HG03060 (cell line): ENCODE measurements around the gene PDZRN4.
"Not testable (repeated sequence)": the region's sequence is repeated elsewhere in the genome, so short reads cannot be mapped to it uniquely, and the experiment has no call there.

Experiments used
- ATAC-seq: cut with Tn5 transposase; IDR thresholded peaks from one replicate; pipeline ENCODE4 v1.9.1; 2021; ENCODE audit warnings: low read depth, moderate number of reproducible peaks; ENCODE audit not compliant: unreplicated experiment

PDZRN4 gene

DNA sequence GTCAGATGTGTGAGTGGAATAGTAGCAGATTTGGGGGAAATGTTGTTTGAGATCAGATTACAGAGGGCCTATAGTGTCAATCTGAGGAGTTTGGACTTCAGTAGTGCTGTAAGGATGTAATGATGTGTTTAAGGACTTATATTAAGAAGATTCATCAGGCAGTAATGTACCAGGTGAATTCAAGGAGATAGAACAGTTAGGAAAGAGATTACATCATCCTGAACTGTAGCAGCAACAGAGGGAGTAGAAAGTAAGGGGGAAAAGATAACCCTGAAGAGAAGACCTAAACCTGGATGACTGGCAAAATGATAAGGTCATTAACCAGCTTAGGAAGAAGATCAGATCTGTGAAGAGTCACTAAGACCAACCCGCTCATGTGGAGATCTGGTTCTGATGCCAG, 349.4 kb downstream of the PDZRN4 start:
- no peak for ATAC-seq

DNA sequence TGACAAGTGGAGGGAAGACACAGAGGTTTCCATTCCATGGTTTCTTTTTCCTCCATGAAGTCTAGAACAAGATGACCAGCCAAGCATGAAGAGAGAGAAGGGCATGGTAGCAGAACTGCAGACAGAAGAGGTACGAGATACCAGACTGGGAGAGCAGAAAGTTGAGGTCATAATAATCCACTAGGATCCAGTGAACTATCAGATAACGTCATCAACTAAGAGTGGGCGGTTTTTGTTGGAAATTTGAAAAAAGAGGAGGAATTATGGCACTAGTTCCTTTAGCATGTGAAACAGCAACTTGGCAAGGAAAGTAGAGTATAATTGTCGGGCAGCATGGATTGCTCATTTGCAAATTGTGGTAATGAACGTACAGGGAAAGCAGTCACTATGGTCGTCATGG, 357.6 kb downstream of the PDZRN4 start:
- ATAC-seq = no peak

DNA sequence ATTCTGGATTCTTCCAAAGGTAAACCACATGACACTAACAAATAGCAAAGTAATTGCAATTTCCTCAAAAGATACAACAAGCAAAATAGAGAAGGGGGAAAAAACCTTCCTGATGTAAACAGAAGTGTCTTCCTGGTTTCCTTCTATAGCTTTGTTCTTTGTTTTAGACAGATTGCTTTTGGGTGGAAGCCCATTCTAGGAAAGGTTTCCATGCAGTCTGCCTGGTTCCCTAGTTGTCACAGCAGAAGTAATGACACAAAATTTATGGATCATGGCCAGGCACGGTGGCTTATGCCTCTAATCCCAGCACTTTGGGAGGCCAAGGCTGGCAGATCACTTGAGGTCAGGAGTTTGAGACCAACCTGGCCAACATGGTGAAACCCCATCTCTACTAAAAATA, 359.0 kb downstream of the PDZRN4 start:
- not testable (repeated sequence) for ATAC-seq

DNA sequence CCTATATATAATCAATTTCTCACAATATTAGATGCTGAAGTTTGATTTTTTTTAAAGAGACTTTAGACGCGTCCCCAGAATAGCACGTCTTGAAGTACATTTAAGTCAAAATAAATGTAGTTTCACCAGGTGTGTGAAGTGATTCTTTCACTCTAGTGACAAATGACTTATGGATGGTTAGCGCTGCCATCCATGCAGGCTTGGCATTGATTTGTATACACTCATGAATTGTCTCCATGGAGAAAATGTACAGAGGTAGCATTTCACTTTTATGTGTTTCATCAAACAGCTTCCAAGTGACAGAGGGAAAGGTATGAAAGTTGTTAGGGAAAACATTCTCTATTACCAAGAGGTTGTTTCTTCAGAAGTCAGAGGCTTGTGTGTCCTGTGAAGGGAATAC, 360.8 kb downstream of the PDZRN4 start:
- ATAC-seq = no peak

DNA sequence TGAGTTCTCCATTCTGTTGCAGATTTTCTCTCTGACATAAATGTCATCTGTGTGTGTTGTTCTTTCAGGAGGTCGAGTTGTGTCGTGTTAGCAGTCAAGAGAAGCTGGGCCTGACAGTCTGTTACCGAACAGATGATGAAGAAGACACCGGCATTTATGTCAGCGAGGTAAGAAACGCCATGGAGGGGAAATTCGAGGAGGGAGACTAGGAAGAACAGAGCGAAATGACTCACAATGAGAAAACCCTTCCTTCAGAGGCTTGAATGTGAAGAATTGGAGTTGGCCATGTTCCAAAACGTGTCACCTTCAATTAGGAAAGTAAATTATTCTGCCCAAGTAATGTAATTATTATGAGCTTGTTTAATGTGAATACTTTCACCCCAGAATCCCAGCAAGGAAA, 364.5 kb downstream of the PDZRN4 start:
- ATAC-seq = no peak

DNA sequence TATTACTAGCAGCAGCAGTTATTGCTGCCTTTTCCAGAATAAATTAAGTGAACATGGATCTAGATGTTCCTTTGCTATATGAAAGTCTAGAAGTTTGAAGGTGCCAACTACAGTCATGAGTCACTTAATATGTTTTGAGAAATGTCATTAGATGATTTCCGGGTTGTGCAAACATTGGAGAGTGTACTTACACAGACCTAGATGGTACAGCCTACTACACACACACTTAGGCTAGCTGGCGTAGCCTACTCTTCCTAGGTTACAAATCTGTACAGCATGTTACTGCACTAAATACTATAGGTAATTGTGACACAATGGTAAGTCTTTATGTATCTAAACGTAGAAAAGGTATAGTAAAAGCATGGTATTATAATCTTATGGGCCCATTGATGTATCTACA, 368.1 kb downstream of the PDZRN4 start:
- ATAC-seq = no peak

DNA sequence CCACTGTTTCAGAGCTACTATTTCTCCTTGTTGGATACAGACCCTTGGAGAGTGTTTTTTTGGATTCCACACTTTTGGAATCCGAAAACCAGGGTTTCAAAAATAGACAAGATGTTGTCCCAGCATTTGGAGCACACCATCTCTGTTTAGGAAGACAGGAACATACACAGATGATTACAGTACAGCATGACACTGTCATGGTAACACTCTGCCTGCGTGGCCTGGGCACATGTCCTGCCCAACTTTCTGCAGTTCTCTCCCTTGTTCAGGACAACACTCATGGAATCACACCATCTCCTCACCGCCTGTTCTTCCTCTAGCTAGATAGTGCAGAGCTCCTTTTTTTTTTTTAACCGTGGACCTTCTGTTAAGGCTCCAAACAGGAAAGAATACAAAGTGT, 369.2 kb downstream of the PDZRN4 start:
- no peak for ATAC-seq

DNA sequence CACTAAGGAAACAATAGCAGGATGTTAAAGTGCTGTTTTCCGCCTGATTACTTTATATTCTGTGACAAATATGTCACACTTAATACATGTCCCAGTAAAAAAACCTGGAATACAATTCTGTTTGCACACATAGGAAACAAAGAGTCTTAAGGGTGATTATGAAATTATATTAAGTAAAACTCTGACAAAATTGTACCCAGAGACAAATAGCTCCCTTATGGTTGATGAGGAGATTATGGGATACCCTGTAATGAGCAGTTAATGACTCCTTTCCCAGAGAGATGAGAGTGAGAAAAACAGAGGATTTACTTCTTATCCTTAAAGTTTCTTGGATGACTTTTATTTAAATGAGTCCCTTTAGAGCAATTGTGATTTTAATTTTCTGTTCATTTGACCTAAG, 370.6 kb downstream of the PDZRN4 start:
- no peak for ATAC-seq

DNA sequence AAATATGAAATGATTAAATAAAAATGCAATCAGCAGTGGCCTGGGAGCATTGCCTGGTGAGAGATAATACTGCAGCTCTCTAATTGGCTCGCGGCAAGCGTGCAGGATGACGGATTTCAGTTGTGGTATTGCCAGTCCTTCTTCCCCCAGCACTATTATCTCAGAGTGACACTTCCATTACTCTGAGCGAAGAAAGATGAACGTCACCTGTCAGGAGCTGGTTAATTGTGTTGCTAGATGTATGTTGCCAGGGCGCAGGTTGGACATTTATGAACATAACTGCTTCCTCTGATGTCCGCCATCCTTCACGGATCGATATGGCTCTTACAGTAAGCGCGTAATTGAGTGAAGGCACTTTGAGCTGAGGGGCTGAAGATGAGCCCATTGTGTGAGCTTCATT, 374.9 kb downstream of the PDZRN4 start:
- ATAC-seq = no peak

DNA sequence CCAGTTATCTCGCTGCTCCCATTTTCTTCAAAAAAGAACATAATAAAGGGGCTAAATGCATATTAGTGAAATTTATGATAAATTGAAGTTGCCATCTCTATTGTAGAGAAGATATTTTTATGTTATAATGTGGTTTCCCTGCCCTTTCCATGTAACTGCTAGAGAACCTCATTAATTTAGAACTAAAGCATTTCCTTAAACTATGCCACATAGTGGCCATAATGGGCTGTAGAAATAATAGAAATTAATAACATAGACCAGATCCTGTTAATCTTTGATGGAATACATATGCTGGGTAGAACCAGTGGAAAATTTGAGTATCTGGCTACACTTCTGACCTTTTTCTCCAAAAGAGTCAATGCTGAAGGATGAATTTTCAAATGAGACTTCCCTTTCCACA, 376.7 kb downstream of the PDZRN4 start:
- ATAC-seq = no peak

DNA sequence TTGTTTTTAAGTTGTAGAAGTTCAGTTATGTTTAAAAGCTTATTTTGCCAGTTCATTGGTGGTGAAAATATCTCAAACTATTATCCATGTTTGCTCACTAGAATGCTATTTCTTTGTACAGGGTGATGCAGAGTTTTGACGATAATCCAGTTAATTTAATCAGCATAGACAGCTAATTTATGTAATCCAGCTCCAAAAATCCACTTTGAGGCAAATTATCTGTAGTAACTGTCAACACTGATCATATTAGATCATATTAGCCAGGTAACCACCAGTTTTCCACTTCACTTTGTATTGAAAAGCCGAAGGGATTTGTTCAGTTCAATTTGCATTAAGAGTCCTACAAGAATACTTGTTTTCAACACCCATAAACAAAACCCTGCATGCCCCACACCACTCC, 378.6 kb downstream of the PDZRN4 start:
- no peak for ATAC-seq

DNA sequence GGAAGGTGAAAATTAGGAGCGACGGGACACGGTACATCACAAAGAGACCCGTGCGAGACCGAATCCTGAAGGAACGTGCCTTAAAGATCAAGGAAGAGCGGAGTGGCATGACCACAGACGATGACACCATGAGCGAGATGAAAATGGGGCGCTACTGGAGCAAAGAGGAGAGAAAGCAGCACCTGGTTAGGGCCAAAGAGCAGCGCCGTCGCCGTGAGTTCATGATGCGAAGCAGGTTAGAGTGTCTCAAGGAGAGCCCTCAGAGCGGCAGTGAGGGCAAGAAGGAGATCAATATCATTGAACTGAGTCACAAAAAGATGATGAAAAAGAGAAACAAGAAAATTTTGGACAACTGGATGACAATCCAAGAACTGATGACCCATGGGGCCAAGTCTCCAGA, 385.3 kb downstream of the PDZRN4 start:
- ATAC-seq = no peak

DNA sequence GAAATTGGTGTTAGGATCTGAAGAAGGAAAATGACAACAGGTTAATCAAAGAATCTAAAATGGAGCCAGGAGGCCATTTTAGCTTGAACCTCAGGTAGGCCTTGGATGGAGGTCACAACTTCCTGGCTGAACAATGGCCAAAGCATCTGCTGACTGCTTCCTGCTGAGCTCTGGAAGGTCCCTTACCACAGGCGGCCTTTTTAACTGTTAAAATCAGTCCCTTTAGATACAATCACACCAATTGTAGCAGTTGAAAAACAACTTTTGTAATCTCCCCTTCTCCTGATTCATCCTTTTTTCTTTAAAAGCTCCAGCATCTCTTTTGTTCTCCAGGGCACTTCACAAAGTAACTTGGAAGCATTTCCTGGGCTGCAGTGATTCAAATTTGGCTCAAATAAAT, 388.8 kb downstream of the PDZRN4 start:
- no peak for ATAC-seq

DNA sequence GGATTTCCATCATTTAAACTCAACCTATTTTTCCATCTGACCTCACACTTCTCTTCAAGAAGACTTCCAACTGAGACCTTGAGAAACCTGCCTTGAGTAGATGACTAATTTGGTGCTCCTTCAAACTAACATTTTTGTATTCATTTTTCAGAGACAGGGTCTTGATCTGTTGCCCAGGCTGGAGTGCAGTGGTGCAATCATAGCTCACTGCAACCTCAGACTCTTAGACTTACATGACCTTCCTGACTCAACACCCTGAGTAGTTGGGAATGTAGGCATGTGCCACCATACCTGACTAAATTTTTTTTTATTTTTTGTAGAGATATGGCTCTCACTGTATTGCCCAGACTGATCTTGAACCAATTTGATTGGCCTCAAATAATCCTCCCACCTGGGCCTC, 389.9 kb downstream of the PDZRN4 start:
- no peak for ATAC-seq

DNA sequence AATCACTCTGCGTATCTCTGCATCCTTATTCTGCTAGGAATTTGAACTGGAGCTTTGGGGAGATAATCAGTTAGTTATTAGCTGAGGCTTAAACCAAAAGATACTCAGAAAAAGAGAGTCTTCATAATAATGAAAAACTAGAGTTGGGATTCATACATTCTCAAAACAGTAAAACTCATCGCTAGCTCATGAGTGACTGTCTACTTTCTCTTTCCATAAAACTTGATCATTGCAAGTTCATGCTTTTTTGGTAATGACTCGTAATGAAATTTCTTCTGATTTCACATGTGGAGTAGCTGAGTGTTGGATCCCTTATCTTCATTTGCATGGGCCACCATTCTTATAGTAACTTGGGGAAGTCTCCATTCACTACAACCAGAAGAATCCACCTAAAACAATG, 397.7 kb downstream of the PDZRN4 start:
- ATAC-seq = no peak

DNA sequence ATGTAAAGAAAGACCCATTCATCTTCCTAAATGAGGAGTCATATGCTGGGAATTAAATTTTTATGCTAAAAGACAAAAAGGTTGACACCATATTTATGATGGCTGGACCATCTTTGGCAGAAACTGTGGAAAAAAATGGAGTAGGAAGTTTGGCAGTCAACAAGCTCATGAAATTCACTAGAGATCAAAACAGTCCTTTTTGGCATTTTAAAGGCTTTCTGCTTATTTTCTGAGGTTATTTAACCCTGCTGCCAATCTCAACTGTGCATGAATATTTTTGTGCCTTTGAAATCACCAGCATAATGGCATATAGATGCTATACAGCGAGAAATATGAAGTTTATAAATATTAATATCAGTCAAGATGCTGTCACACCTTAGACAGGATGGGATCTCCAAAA, 399.5 kb downstream of the PDZRN4 start:
- no peak for ATAC-seq

DNA sequence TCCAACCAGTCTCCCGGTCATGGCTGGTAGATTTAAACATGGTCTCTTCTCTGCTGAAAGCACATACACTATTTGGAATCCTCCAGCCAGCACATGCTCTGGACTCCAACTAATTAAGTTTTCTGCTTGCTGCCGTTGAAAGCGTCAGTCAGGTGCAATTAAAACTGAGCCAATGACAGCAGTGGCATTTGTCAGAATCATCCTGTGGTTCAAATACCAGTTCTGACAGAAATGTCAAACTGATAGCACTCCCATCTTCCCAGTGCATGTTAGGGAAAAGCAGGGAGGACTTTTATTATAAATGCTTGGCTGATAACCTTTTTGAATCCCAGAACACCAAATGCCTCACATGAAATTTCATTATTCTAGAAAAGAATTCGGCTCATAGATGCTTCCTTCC, 401.8 kb downstream of the PDZRN4 start:
- ATAC-seq = no peak

DNA sequence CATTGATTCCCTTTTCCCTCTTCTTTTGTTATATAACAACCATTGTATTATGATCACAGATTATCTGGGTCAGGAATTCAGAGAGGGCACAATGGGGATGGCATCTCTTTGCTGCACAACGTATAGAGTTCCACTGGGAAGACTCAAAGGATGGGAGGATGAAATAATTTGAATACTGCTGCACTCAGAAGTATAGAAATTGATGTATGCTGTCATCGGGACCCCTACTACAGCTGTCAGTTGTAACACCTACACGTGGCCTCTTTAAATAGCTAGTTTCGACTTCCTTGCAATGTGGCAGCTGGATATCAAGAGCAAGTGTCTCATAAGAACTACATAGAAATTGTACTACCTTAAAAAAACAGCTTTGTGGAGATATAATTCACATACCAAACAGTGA, 408.1 kb downstream of the PDZRN4 start:
- ATAC-seq = no peak

DNA sequence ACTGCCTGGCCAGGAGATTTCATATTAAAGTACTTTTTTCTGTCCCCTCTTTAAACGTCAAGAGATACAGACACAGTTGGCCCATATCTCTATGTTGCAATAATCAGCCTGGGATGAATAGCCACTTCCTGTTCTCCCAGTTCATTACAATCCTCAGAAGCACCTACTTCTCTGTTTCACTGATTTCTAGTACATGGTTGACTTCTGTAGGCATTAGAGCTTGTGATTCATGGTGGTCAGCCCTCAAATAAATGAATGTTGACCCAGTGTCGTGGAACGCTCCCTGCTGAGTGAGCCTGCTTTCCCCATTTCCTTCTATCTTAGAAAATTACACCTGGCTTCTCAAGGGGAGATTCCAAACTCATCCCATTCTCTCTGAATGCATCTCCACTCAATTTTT, 416.7 kb downstream of the PDZRN4 start:
- no peak for ATAC-seq

DNA sequence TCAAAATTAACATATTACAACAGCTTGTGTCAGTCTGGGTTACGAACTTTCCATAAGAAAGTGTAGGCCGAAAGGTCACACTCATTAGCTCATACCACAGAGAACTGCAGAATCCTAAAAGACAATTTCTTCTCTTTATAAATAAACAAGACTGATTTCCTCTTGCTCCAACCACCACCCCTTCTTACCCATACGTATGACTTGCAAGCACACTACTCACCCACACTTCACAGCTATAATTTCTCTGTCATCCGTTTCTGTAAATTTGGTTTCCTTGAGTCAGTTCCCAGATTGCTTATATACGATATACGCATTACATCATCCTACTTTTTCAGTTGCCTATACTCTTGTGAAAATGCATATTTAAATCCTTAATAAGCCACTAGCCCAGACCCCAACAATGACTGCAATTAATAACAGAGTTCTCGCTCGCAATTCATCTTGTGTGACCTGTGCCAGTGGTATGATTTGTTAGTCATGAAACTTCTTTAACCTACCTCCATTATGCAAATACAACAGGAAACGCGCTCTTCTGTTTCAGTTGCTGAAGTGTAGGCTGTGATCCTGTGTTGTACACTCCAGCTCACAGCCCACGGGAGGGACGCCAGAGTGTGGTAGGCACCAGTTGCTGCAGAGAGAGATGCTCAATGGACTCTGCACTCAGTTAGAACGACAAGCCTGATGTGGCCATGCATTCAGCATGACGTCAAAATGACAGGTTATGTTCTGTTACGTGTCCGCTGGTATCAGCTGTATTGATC, 417.6 kb downstream of the PDZRN4 start:
- no peak for ATAC-seq

DNA sequence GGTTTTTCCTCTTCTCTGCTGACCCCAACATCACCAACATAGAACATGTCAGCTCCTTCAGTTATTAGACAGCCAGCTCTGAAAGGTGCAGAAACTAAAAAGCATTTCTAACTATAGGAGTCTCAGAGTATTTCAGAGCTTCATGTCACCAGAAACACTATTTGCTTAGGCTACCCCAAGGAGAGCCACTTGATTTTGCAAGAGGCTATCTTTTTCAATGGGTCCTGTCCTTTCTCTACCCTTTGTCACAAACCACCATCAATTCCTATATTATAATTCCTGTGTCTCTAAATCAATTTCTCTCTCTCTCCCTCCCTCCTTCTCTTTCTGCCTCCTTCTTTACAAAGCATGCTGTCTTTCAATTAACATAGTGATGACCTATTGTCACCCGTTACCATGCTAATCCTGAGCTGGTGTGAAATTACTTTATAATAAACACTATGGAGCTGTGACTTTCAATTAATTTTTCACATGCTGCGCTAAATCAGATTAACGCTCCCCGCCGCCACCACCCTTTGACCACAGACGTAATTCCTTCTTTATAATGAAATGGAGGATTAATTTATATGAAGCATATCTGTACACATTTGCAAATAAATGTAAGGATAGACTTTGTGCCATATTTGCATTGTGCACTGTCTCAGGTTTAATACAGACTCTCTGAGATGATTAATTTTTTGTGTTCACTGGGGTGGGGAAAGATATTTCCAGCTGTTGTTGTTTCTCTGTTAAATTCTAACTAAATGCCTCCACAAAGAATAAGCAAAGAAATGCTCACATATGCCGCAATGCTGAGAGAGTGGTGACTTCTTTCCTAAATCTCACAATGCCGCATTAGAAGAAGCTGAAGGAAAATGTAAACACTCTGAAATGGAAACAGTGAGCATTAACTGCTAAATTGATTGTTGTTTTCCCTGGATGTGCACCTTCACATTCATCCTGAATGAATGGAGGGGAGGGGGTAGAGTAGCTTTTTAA, 418.6 kb downstream of the PDZRN4 start:
- ATAC-seq = no peak
